Activated CD4-positive, alpha-beta T cell treated with anti-CD3 and anti-CD28 coated beads for 1 hour (primary cell): ENCODE results near the gene PLXNA2.

ENCODE experiments used
- DNase-seq: peaks from one replicate; pipeline ENCODE4 v3.0.0-alpha.2; 2020

PLXNA2 gene

GRCh38 chr1:208036918-208037766 is 207.0 kb downstream of the PLXNA2 start:
- no peak for DNase-seq

- DNase-seq, result no peak
These were observed 207.9 kb downstream of the PLXNA2 start for GRCh38 chr1:208036106-208036808.

- no peak for DNase-seq
These were observed 210.0 kb downstream of the PLXNA2 start for GRCh38 chr1:208034135-208034534.

GRCh38 chr1:208033236-208033635 is 210.9 kb downstream of the PLXNA2 start:
- no peak for DNase-seq

GRCh38 chr1:208031932-208032320 is 212.3 kb downstream of the PLXNA2 start:
- DNase-seq, result no peak

GRCh38 chr1:208031316-208031931 is 212.8 kb downstream of the PLXNA2 start:
- no peak for DNase-seq

- DNase-seq, result no peak
These were observed 213.7 kb downstream of the PLXNA2 start for GRCh38 chr1:208030288-208031091.

- no peak for DNase-seq
These were observed 214.6 kb downstream of the PLXNA2 start for GRCh38 chr1:208029381-208030287.

GRCh38 chr1:208028526-208028925 is 215.7 kb downstream of the PLXNA2 start:
- no peak for DNase-seq

GRCh38 chr1:208027861-208028260 is 216.3 kb downstream of the PLXNA2 start:
- no peak for DNase-seq

GRCh38 chr1:208026880-208027438 is 217.2 kb downstream of the PLXNA2 start:
- DNase-seq, result no peak

GRCh38 chr1:208025031-208025430 is 219.2 kb downstream of the PLXNA2 start:
- DNase-seq, result no peak

GRCh38 chr1:208024406-208024805 is 219.8 kb downstream of the PLXNA2 start:
- no peak for DNase-seq

- DNase-seq, result no peak
These were observed 224.9 kb downstream of the PLXNA2 start for GRCh38 chr1:208019257-208019656.

- no peak for DNase-seq
These were observed 228.9 kb downstream of the PLXNA2 start for GRCh38 chr1:208015255-208015654.

- no peak for DNase-seq
These were observed 231.0 kb downstream of the PLXNA2 start for GRCh38 chr1:208013210-208013609.

- DNase-seq, result no peak
These were observed 231.5 kb downstream of the PLXNA2 start for GRCh38 chr1:208012721-208013120.

- no peak for DNase-seq
These were observed 233.6 kb downstream of the PLXNA2 start for GRCh38 chr1:208010487-208011071.

GRCh38 chr1:208009706-208010444 is 234.3 kb downstream of the PLXNA2 start:
- DNase-seq, result no peak

- DNase-seq, result no peak
These were observed 234.9 kb downstream of the PLXNA2 start for GRCh38 chr1:208009303-208009702.
